Activated CD4-positive, alpha-beta T cell treated with anti-CD3 and anti-CD28 coated beads for 1 hour (primary cell): ENCODE results near the gene FKBP1B.
"Not testable (repeated sequence)": the region's sequence is repeated elsewhere in the genome, so short reads cannot be mapped to it uniquely, and the experiment has no call there.

Experiments
- DNase-seq: peaks from one replicate; pipeline ENCODE4 v3.0.0-alpha.2; 2020

FKBP1B gene

DNA sequence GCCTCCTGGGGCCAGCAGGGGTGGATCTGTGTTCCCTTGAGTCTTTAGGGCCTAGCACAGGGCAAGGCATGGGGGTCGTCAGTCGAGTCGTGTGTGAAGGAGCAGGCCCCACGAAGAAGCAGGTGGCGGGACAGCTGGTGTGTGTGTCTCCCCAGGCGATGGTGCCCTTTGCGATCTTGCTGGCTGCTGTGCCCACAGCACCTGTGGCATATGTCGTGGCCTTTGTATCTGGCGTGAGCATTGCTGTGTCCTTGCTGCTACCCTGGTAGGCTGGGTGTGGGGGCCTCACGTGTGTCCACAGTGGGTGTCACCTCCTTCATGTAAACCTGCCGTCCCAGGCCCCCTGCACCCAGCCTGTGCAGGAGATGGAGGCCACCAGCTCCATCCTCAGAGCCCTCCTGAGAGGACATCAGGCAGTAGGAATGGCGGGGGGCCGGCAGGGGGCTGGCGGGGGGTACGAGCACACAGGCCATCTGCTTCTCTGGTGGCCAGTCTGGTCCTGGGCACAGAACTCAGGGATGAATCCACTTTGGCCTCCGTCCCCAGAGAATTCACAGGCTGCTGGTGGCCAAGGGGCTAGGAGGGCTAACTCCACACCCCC lies 26.5 kb upstream of the FKBP1B start:
- no peak for DNase-seq

DNA sequence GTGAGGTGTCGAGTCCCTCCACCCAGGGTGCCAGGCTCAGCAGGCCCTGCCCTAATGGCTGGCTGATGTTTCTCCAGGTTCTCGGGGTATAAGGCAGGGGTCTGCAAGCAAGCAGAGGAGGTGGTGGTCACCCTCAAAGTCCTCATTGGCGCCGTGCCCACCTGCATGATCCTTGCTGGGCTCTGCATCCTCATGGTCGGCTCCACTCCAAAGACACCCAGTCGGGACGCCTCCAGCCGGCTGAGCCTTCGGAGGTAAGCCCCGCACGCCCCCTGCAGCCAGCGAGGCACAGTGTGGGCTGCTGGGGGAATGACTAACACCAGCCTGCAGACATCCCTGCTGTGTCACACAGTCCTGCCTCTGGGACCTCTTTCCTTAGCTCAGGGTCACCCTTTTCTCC lies 25.5 kb upstream of the FKBP1B start:
- no peak for DNase-seq

DNA sequence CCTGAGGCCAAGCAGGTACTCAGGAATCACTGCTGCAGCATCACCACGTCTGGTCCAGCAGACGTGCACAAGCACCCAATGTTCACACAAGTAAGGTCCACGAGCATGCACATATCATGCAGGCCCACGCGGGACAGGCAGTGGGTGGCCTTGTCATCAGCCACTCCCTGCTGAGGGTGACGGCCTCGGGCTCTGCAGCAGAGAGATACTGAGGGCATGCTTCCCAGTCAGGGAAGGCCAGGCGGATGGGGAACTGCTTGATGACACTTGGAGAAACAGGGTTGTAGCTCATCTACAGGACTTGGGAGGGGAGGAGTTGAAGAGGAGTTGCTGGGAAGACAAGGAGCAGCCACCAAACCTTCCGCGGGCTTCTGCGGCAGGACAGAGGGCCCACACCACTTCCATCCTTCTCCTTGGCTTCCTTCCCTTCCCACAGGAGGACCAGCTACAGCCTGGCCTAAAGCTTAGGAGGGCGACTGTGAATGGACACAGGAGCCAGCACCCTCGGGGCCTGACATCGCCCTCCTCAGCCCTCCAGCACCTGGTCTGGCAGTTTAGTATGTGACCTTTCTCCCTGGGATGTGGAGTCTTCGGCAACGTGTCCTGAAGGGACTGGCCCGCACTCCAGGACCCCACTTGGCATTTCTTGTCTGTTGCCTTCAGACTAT lies 24.4 kb upstream of the FKBP1B start:
- DNase-seq: no peak

DNA sequence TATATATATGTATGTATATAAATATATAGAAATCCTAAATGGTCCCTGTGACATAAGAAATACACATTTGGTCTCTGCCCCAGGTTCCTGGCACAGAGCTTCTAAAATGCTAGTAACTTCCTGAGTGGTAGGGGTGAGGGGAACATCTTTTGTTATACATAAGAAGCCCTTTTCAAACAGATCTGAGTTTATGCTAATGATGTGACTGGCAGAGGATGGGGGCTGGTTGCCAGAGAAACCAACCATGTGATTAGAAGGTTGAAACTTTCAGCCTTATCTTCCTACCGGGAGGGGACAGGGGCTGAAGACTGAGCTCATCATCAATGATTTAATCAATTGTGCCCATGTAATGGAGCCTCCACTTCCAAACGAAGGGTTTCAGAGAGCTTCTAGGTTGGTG lies 23.3 kb upstream of the FKBP1B start:
- no peak for DNase-seq

DNA sequence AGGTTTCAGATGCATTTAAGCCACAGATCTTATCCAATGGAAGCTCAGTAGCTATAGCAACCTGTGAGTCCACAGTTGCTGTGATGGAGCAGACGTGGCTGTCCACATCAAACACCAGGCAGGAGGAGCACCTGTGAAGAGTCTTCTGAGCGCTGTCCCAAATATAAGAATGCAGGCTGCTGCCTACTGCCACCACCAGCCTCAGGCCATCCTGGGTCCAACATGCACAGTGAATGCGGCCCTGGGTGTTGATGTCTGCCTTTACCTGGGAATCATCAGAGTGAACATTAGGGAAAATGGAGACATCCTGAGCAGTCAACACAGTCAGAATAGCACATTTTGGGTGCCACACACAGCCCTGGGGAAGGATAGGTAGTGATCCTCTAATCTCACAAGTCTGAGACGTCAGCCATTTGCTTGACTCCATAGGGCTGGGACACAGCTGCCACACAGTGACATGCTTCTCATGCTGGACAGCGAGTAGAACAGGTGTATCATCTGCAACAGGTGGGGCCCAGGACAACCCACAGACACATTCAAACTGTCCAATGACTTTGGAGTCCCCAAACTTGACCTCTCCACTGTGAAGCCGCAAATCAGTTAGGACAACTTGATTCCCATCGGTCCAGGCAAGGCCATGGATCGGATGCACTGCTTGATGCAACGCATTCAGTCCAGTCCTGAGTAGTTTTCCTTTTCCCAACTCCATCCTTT lies 10.6 kb upstream of the FKBP1B start:
- DNase-seq: no peak

DNA sequence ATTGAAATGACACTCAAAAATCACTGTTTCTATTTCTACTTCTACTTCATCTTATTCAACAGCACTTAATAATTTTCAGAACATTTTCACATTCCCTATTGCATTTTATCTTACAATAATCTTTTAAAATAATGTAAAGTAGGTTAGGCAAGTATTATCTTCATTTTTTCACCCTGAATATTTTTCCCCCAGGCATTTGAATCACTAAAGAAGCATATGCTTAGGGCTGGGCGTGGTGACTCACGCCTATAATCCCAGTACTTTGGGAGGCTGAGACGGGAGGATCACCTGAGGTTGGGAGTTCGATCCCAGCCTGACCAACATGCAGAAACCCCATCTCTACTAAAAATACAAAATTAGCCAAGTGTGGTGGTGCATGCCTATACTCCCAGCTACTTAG lies 9.0 kb upstream of the FKBP1B start:
- no peak for DNase-seq

DNA sequence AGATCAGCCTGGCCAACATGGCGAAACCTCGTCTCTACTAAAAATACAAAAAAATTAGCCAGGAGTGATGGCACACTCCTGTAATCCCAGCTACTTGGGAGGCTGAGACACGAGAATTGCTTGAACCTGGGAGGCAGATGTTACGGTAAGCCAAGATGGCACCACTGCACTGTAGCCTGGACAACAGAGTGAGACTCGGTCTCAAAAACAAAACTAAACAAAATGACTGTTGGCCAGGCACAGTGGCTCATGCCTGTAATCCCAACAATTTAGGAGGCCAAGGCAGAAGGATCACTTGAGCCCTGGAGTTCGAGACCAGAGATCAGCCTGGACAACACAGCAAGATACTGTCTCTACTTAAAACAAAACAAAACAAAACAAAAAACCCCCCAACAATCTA lies 6.4 kb upstream of the FKBP1B start:
- not testable (repeated sequence) for DNase-seq

DNA sequence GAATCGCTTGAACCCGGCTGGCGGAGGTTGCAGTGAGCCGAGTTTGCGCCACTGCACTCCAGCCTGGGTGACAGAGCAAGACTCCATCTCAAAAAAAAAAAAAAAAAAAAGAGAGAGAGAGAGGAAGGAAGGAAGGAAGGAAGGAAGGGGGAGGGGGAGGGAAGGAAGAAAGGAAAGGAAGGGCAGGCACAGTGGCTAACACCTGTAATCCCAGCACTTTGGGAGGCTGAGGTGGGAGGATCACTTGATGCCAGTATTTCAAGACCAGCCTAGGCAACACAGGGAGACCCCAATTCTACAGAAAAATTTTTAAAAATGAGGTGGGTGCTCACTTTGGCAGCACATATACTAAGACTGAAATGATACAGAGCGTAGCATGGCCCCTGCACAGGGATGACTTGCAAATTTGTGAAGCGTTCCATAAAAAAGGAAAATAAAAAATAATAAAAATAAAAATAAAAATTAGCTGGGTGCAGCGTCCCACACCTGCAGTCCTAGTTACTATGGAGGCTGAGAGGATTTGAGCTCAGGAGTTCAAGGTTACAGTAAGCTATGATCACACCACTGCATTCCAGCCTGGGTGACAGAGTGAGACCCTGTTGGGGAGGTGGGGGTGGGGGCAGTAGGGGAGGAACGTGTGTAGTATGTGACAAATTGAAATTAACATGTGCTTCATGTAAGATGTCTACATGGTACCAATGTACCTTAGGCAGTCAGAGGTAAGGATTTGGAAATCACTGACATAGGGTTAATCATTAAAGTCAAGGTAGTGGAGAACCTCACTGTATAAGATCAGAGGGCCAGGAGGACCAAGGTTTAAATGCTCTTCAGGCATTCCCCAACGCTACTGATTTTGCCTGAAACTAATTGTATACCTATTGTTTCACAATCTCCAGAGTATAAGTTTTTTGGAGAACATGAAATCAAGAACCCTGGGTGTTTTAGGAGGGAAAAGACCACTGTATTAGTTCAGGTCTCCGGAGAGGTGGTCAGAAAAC lies 3.7 kb upstream of the FKBP1B start:
- no peak for DNase-seq

DNA sequence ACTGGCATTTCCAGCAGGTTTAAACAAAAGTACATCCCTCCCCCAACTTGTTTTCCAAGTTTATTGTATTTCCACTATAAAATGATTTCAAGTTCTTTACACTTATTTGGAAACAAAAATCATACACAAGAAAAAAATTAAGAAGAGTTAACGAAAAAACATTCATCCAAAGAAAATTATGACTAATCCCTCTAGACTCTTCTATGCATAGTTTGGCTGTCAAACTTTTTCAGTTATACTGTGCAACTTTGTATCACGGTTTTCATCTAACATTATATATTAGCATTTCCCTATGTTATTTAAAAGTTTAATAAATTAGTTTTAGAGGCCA lies 3.0 kb upstream of the FKBP1B start:
- no peak for DNase-seq

DNA sequence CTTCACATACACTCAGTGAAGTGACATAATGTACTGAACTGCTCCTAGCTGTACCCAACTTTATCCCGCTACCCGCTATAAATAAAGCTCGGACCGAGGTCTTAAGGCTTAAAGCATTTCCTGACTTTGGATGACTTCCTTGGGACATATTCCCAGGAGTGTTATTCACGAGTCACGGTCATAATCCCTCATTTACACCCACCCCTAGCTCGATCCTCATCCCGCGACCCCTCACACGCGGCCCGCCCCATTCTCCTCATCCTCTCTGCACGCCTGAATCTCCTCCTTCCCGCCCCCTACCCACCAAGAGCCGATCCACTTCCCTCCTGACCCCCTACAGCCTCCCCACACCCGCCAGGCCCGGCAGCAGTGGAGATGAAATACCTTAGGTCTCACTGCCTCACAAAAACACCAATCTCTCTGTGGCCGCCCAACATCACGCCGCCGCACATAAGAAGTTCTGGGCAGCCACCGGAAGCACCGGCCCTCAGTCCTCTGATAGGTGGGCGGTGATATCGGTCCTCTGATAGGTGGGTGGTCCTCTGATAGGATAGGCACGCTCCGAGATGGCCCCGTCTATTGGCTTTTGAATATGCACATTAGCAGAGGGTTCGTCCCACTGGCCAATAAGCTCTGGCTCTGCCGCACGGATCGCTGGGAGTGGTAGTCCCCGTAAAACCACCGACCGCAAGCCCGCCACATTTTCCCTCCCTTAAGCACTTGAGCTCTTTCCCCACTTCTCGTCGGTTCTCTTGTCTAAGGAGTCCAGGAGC lies 2.4 kb upstream of the FKBP1B start, which contains the start of gene WDCP:
Gene WDCP (minus strand): TSS at position 462 of the 773 bp plus-strand sequence. CDS start 7,897 bp downstream, outside the sequence.
- DNase-seq: peak; percentile 87

DNA sequence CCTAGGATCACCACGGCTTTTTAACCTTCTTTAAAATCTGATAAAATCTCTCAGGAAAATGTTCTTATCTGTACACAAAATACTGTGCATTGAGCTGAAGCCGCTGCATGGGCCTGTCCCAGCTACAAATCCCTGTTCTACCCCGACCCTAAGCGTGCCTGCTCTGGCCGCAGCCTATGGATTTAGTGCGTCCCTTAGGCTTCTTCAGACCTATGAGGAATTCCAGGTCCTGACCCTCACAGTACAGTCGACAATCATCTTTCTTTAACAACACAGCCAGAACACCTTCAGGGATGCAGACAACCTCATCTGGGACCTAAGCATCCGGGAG lies 1.9 kb upstream of the FKBP1B start:
- DNase-seq: no peak

DNA sequence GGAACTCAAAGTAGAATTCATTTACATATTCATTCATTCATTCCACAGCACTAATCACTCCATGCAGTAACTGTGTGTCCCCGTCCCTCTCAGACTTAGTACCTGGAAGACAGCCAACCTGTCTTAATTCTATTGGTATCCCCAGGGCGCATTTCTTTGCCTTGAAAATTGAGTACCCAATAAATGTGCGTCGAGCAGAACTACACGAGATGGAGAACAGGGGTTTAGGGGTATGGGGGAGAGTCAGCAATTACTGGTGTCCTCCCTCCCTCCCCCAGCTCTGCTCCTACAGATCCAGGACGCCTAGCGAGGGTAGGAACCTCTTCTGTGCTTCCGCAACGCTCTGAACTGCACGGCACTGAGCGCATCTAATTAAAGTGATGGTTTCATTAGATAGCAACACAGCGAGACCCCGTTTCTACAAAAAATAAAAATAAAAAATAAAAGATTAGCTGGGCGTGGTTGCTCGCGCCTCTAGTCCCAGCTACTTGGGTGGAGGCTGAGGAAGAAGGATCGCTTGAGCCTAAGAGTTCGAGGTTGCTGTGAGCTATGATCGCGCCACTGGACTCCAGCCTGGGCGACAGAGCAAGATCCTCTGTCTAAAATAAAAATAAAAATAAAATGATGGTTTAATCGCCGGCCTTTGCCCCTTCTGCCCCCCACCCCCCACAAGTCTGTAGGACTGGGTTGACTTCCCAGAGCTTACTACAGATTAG lies 614 bp upstream of the FKBP1B start:
- no peak for DNase-seq

DNA sequence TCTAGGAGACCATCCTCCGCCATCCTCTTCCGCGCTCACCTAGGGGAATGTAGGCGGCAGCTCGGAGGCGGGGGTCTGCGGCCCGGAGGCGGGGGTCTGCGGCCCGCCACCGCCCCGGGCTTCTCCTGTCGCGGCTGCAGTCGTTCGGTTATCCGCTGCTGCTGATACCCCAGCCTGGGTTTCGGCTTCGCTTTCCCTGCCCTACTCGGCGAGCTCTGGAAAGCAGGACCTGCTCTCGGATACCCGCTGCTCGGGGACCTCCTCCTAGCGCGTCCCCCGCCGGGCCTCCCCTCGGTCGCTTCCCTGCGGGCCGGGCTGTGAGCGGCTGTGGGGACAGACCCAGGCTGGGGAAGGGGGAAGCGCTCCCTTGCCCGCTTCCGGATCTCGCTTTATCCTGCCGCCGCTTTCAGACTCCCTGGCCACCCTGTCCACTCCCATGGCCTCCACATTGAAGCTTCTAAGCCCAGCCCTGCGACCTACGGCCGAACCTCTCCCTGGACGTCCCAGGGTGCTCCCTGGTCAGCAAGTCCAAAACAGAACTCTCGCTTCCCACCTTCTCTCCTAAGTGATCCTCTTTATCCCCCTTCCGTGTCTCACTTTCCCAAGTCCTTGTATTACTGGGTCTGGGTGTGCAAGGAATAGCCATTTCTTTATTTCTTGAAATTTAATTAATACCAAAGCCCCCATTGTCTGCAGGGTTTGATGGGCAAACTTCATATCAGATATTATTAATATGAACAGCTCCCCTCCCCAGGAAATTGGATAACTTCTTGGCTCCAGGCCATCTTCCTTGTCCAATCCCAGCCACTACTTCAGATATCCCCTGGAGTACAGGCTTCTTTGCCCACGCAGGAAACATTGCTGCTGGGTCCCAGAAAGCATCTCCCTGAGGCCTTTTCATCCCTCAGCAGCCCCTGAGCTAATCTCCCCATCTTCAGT lies 769 bp downstream of the FKBP1B start:
- DNase-seq: peak; percentile 9

DNA sequence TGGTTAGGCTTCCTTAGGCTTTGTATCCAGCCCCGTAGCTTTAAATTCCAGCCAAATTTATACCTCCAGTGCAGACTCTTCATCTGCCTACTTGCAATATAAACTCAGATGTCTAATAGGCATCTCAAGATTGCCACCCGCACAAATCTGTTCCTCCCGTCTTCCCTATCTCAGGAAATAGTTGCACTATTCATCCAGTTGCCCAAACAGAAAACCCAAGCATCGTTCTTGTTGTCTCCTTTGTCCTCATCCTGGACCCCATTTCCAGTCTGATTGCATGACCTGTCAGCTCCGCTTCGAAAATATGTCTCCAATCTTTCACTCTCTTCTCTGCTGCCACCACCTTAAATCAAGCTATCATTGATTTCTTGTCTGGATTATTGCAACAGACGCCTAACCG lies 2.3 kb downstream of the FKBP1B start:
- DNase-seq: no peak

DNA sequence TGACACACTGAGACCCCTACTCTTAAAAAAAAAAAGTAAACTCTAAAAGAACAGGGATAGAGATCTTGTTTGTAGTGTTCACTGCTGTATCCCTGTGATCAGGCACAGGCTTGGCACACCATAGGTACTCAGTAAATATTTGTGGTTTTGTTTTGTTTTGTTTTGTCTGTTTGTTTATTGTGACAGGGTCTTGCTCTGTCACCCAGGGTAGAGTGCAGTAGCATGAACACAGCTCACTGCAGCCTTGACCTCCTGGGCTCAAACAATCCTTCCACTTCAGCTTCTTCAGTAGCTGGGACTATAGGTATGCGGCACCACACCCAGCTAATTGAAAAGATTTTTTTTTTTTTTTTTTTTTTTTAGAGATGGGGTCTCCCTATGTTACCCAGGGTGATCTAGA lies 3.4 kb downstream of the FKBP1B start:
- DNase-seq: no peak

DNA sequence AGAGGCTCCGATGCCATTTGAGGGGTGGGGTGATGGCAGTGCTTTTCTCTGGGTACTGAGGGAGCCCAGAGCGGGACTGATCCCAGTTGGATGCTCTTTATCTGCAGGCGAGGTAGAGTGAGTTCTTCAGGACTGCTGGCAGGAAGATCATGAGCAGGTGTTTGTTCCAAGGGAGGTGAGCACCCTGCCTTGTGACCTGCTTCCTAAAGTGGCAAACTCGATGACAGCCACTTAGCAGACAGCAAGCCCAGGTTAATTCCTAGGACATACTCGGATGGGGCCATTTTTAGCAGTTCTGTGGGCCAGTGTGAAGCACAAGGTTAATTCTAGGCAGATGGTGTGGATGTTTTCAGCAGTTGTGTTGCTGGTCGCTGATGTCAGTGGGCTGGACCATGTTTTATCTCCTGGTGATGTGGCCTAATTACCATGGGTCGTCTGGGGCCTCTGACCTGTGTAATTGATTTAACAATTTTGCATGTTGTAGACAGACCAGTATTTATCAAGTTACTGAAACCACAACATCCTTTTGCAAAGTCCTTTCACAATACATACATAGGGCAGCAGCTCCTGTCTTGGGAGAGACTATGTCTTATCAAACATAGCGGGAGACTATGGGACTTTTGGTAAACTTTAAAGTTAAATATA lies 4.9 kb downstream of the FKBP1B start:
- no peak for DNase-seq

DNA sequence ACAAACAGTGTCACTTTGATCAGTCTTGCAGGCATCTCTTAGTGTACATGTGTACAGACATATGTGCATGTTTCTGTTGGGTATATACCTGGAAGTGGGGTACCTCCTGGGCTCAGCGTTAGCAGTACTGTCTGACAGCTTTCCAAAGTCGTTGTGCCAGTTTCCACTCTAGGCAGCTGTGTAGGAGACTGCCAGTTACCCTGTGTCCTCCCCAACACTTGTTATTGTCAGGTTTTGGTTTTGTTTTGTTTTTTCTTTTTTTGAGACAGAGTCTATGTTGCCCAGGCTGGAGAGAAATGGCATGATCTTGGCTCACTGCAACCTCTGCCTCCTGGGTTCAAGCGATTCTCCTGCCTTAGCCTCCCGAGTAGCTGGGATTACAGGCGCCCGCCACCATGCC lies 6.2 kb downstream of the FKBP1B start:
- DNase-seq: no peak

DNA sequence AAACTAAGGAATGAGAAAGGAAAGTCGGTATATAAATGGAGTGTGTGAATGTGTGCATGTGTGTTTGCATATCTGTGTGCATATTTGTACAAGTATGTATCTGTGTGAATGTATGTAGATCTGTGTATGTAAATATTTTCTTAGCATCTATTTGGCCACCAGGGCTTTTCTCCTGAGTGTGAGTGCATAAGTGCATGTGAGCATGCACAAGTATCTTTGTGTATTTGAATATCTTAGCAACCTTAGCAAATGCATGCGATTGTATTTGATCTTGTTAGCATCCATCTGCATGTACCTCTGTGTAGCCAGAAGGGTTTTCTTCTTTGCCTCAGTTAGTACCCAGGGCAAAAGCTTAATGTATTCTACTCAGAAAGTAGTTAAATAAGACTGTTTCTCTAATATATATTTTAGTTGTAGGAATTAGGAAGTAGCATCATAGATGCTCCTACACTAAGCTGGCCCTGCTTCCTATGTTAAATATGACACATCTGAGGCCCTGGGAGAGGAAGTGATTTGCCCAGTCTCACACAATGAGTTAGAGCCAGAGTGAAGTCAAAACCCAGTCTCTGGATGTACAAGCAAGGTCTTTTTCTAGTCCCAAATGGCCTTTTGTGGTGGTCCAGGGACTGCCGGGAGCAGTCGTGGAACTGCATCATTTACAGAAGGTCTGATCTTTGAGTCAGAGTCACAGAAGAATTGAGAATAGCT lies 9.2 kb downstream of the FKBP1B start:
- no peak for DNase-seq

DNA sequence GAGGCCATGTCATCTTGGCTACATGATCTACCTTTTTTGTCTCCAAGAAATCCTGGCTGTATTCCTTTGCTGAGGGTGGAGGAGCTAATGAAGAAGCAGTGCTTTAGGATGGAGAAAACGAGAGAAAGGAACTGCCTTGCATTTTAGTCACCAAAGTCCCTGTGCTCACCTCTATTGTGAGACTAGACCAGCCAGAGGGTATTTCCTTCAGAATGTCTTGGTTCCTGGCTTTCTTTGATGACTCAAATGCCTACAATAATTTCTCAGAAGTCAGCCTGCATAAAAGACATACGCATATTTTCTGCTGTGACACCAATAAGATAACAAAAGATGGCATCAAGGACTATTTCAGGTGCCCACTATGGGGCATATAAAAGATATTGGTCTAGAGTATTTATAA lies 15.8 kb downstream of the FKBP1B start:
- no peak for DNase-seq

DNA sequence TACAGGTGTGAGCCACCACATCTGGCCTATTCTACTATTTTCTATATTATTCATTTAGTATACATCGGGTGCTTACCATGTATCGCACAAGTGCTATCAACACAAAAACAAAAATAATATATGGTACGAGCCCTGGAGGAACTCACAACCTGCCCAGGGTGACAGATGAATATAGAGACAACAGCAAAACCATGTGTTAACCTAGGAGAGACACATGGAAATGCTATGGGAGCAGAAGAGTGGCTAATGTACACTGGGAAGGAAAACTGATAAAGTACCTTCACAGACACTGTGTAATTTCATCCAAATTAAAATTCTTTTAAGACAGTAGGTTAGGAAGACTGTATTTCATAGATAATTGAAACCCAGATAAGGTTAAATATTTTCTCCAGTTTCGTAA lies 22.7 kb downstream of the FKBP1B start:
- DNase-seq: no peak
